Pulmonary artery endothelial cell (primary cell): Measurements from ENCODE around the gene LRPAP1. TPM values are rescaled to one million over a fixed set of nuclear protein-coding genes. Genes with fewer than 3 reads are reported as not detected.
"Not testable (repeated sequence)": the region's sequence is repeated elsewhere in the genome, so short reads cannot be mapped to it uniquely, and the experiment has no call there.

Experiments used
- DNase-seq: peaks from one replicate; pipeline ENCODE4 v3.0.0-alpha.2; 2011; ENCODE audit warnings: low read depth, low spot score
- total RNA-seq: library from RNA; depleted of rRNA; stranded (reverse); fragments of >200 nt; gene quantifications from 2 replicates; pipeline ENCODE4 v1.2.3, GENCODE V29; 2014

LRPAP1 gene
- total RNA-seq, 1 donor from 2014 or later = 156 TPM

GRCh38 chr4:3562127-3562526, 29.9 kb upstream of the LRPAP1 start:
- DNase-seq = not testable (repeated sequence)

GRCh38 chr4:3560465-3560864, 28.2 kb upstream of the LRPAP1 start:
- DNase-seq = not testable (repeated sequence)

DNA sequence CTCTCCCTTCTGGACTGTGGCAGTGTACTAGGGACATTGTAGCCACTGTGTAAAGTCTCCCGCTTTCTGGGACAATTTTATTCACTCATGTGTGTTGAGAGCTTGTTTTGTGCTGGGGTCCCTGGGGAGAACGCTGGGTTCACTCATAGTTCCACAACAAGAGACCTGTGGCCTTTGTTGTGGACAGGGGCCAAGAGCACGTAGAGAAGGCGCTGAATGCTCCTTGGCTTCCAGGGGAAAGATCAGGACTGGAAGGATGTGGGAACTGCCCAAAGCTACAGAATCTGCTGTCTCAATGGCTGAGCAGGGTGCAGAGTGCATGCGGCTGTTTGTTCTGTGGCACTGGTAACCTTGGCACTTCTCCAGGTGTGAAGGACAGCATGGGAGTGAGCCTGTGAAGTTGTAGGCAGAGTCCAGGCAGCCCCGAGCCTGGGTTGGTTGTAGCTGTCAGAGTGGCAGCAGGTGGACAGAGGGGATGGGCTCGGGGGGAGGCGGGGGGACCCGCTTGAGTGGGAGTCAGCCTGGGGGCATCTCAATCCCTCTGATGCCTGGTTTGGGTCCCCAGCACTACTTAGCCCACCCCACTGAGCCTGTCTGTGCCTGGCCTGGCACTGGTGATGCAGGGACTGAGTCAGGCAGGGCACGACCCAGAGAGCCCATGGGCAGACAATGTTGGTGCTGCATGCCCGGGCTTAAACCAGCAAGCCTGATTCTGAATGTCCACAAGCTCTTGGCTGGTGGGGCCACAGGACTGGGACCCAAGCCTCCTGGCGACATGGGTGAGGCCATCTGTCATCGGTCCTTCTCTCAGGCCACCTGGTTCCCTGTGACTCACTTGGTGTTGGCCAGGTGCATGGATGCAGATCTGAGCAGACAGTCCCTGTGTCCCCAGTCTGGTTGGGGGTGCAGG, 27.4 kb upstream of the LRPAP1 start:
- DNase-seq = not testable (repeated sequence)

DNA sequence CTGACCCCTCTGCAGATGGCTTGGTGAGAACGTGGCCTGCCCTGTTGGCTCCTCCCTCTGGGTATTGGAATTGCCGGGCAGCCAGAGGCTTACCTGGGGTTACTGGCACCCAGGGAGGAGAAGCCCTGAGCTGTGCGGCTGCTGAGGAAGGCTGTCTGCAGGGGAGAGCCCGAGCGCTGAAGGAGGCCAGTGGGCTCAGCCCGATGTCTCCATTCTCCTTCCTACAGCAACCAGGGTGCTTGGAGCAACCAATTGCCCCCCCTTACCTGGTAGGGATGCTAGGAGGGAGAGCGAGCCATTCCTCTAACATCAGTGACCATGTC, 26.3 kb upstream of the LRPAP1 start:
- not testable (repeated sequence) for DNase-seq

DNA sequence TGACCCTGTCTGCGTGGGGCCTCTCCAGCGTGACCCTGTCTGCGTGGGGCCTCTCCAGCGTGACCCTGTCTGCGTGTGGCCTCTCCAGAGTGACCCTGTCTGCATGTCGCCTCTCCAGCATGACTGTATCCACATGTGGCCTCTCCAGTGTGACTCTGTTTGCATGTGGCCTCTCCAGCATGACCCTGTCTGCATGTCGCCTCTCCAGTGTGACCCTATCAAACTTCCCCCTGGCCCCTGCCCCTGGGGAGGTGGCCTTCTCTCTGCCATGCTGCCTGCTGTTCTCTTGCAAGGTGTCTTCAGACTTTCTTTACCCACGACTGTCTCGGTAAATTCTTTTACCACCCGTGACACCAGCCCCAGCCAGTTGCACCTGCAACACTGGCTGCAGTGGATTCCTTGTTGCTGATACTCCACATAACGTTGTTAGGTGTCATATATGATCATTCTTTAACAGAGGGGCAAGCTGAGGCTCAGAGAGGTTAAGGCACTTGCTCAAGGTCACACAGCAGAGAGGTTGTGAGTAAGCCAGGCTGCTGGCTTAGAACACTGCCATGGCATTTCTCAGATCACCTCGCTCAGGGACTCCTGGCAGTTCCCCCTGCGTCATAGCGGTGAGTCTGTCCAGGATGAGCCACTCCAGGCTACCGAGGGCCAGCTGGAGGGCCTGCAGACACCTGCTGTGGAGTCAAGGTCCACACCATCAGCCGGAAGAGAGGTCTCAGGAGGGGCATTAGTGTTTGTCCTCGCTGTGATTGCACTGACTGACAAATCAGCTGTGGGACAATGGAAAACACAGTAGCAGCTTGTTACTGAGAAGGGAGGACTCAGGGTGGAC, 25.7 kb upstream of the LRPAP1 start:
- DNase-seq = not testable (repeated sequence)

GRCh38 chr4:3557088-3557492, 24.9 kb upstream of the LRPAP1 start:
- DNase-seq = not testable (repeated sequence)

GRCh38 chr4:3556244-3556867, 24.1 kb upstream of the LRPAP1 start:
- DNase-seq = not testable (repeated sequence)

GRCh38 chr4:3555459-3556070, 23.3 kb upstream of the LRPAP1 start:
- not testable (repeated sequence) for DNase-seq

GRCh38 chr4:3551366-3551765, 19.1 kb upstream of the LRPAP1 start:
- not testable (repeated sequence) for DNase-seq

DNA sequence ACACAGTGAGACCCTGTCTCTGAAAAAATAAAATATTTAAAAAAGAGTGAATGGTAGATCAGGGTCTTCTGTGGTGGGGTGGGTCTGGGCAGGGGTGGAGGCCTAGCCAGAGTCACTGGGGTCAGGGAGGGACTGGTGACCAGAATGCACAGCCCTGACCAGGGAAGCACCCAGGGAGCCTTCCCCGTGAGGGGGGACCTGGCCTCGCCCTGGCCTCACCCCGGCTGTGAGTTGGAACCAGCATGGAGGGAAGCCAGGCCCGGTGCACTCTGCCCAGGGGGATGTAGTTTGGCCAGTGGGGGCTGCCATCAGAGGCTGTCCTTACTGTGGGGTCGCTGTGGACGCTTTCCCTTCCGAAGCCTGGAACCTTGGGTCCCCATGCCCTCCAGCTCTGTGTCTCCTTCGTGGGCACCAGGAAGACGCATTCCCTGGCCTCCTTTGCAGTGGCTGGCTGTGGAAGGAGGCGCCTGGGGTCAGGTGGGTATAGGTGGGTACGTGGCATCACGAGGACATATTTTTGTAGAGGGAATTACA, 18.6 kb upstream of the LRPAP1 start:
- DNase-seq = not testable (repeated sequence)

DNA sequence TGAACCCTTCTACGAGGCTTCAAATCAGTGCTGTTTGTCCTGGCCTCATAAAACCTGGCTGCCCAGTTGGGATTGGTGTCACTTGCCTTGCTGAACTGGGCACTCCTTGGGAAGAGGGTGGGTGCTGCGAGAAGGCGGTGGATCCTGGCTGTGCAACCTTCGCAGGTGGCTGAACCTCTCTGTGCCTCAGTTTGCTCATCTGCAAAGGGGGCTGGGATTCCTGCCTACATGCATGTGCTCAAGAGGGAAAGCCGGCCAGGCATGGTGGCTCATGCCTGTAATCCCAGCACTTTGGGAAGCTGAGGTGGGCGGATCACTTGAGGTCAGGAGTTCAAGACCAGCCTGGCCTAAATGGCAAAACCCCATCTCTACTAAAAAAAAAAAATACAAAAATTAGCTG, 17.8 kb upstream of the LRPAP1 start:
- DNase-seq = not testable (repeated sequence)

- not testable (repeated sequence) for DNase-seq
Measured at GRCh38 chr4:3549694-3550001, 17.4 kb upstream of the LRPAP1 start.

- DNase-seq = not testable (repeated sequence)
Measured at GRCh38 chr4:3548991-3549693, 16.9 kb upstream of the LRPAP1 start.

DNA sequence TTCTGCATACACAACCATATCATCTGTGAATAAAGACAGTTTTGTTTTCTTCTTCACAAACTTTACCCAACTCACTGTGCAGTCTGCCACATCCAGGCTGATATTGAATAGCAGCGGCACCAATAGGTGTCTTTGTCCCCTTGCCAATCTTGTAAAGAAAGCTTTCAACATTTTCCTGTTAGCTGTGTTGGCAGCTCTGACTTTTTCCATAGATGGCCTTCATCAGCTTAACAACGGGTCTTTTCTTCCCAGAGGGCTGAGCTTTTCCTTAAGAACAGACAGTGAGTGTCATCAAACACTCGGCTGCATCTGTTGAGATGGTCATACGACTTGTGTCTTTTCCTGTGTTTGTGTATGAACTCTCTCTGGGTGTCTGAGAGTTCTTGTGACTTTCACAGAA, 14.5 kb upstream of the LRPAP1 start:
- DNase-seq = not testable (repeated sequence)

- DNase-seq = not testable (repeated sequence)
Measured at GRCh38 chr4:3545351-3545750, 13.1 kb upstream of the LRPAP1 start.

GRCh38 chr4:3544259-3545025, 12.2 kb upstream of the LRPAP1 start:
- DNase-seq = not testable (repeated sequence)

DNA sequence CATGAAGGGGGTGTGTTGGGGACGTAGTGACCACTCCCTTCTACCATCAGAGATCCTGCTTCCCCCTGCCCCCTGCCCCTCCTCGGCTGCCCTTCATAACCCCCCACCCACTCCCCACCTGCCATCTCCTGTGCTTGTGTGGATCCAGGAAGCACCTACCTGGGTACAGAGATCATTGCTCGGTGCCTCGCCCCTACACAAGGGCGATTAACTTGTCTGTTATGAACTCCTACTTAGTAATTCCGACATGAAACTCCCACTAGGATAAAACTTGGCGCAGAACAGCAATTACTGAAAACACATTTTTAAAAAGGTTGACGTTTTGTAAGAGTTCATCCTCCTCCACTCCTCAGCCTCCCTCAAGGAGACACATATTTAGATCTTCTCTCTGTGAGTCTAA, 11.2 kb upstream of the LRPAP1 start:
- DNase-seq = not testable (repeated sequence)

DNA sequence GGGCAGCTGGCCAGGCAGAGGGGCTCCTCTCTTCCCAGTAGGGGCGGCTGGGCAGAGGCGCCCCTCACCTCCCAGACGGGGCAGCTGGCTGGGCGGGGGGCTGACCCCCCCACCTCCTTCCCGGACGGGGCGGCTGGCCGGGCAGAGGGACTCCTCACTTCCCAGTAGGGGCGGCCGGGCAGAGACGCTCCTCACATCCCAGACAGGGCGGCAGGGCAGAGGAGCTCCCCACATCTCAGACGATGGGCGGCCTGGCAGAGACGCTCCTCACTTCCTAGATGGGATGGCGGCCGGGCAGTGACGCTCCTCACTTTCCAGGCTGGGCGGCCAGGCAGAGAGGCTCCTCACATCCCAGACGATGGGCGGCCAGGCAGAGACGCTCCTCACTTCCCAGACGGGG, 6.7 kb upstream of the LRPAP1 start:
- DNase-seq = not testable (repeated sequence)

DNA sequence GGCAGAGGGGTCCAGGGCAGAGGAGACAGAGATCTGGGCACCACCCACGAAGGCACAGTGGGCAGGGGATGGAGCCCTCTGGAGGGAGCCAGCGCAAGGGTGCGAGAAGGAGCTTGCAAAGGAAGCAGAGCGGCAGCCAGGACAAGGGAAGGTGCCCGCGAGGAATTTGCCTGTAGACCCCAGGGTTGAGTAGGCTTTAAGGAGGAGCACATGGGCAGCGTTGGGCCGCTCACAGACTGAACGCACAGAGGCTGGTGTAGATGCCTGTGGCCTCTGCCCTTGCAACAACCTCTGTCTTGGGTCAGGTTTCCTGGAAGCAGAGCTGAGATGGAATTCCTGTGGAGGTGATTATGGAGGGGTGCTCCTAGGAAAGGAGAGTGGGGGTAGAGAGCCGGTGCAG, 3.6 kb upstream of the LRPAP1 start:
- not testable (repeated sequence) for DNase-seq

DNA sequence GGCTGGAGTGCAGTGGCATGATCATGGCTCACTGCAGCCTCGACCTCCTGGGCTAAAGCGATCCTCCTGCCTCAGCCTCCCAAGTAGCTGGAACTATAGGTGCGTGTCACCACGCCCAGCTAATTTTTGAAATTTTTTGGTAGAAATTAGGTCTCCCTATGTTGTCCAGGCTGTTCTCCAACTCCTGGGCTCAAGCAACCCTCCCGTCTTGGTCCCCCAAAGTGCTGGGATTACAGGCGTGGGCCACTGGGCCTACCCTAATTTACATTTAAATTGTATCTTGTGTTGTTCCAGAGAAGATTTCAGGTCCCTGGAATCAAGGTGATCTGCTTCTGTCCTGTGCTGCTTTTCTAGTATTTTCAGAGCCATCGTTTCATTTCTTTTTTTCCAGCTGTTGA, 1.2 kb upstream of the LRPAP1 start:
- DNase-seq = no peak
